GM23338 (cell line): ENCODE data around the gene VMP1. TPM values are rescaled to one million over a fixed set of nuclear protein-coding genes. Genes with fewer than 3 reads are reported as not detected.

Experiments used
- ATAC-seq: fragments of 200-7000 bp; cut with Tn5 transposase; 3 replicates; pipeline ENCODE4 v1.9.1; 2020
- DNase-seq: peaks from one replicate; pipeline ENCODE4 v3.0.0-alpha.2; 2015; ENCODE audit warnings: low spot score
- H2AFZ ChIP-seq: fragments of 200-600 bp; sonication (generic); 2 replicates; pipeline ENCODE4 v1.8.0; 2016; ENCODE audit warnings: antibody characterized with exemption, mild to moderate bottlenecking, moderate library complexity
- H3F3A ChIP-seq: fragments of 200-600 bp; sonication (generic); replicated peaks from 2 replicates; pipeline ENCODE4 v1.8.0; 2017; ENCODE audit warnings: antibody characterized with exemption, mixed run types, low read depth
- H3K27ac ChIP-seq: fragments of 200-600 bp; sonication (generic); 2 replicates; pipeline ENCODE4 v1.6.1; 2016; ENCODE audit warnings: low read depth
- H3K27me3 ChIP-seq: fragments of 200-600 bp; sonication (generic); 2 replicates; pipeline ENCODE4 v1.8.0; 2016; ENCODE audit warnings: mild to moderate bottlenecking, mixed run types, moderate library complexity; ENCODE audit not compliant: insufficient read depth
- H3K36me3 ChIP-seq: fragments of 200-600 bp; sonication (generic); 2 replicates; pipeline ENCODE4 v1.8.0; 2016; ENCODE audit warnings: mild to moderate bottlenecking; ENCODE audit not compliant: insufficient read depth
- H3K4me1 ChIP-seq: fragments of 200-600 bp; sonication (generic); 2 replicates; pipeline ENCODE4 v1.8.0; 2016; ENCODE audit warnings: mild to moderate bottlenecking, moderate library complexity; ENCODE audit not compliant: insufficient read depth
- H3K4me2 ChIP-seq: fragments of 200-600 bp; sonication (generic); 2 replicates; pipeline ENCODE4 v1.7.1; 2017; ENCODE audit warnings: mixed run types
- H3K4me3 ChIP-seq: fragments of 200-600 bp; sonication (generic); 2 replicates; pipeline ENCODE4 v1.6.1; 2016; ENCODE audit warnings: mixed run types
- H3K79me2 ChIP-seq: fragments of 200-600 bp; sonication (generic); replicated peaks from 2 replicates; pipeline ENCODE4 v1.8.0; 2017; ENCODE audit warnings: mild to moderate bottlenecking; ENCODE audit not compliant: insufficient read depth
- H3K9me2 ChIP-seq: fragments of 200-600 bp; sonication (generic); 2 replicates; pipeline ENCODE4 v1.8.0; 2017; ENCODE audit not compliant: insufficient read depth
- H4K20me1 ChIP-seq: fragments of 200-600 bp; sonication (generic); replicated peaks from 2 replicates; pipeline ENCODE4 v1.8.0; 2017; ENCODE audit warnings: mild to moderate bottlenecking; ENCODE audit not compliant: insufficient read depth
- H3K27ac Mint-ChIP-seq: 2 replicates; pipeline ENCODE4 v1.8.0; 2020; ENCODE audit warnings: inconsistent platforms, mild to moderate bottlenecking, moderate library complexity, mixed read lengths
- H3K27me3 Mint-ChIP-seq: 3 replicates; pipeline ENCODE4 v1.8.0; 2022; ENCODE audit warnings: low read depth, mild to moderate bottlenecking, moderate library complexity, mixed read lengths, inconsistent platforms; ENCODE audit not compliant: insufficient read depth, poor library complexity
- H3K36me3 Mint-ChIP-seq: 3 replicates; pipeline ENCODE4 v1.8.0; 2021; ENCODE audit warnings: low read depth, mild to moderate bottlenecking, inconsistent platforms, moderate library complexity, mixed read lengths
- H3K4me1 Mint-ChIP-seq: 3 replicates; pipeline ENCODE4 v1.8.0; 2020; ENCODE audit warnings: mild to moderate bottlenecking, inconsistent platforms, mixed read lengths
- H3K4me3 Mint-ChIP-seq: 3 replicates; pipeline ENCODE4 v1.8.0; 2021; ENCODE audit warnings: moderate library complexity, mild to moderate bottlenecking, inconsistent platforms, mixed read lengths
- H3K9me3 Mint-ChIP-seq: 3 replicates; pipeline ENCODE4 v1.8.0; 2020; ENCODE audit warnings: moderate library complexity, mild to moderate bottlenecking, inconsistent platforms, mixed read lengths
- CREB1 ChIP-seq: fragments of 250-450 bp; sonication (Bioruptor Pico); IDR thresholded peaks from 2 replicates; pipeline ENCODE4 v1.5.0; 2020; ENCODE audit warnings: low read depth, mild to moderate bottlenecking, moderate library complexity
- ETS1 ChIP-seq: IDR thresholded peaks from 2 replicates; pipeline ENCODE4 v1.6.1; 2016; ENCODE audit warnings: antibody characterized with exemption
- EZH2 ChIP-seq: fragments of 200-600 bp; sonication (generic); IDR thresholded peaks from one replicate; pipeline ENCODE4 v1.8.0; 2017; ENCODE audit warnings: antibody characterized with exemption, mild to moderate bottlenecking, low read depth; ENCODE audit not compliant: unreplicated experiment
- EZH2phosphoT487 ChIP-seq: fragments of 200-600 bp; sonication (generic); IDR thresholded peaks from one replicate; pipeline ENCODE4 v1.8.1; 2018; ENCODE audit warnings: antibody characterized with exemption; ENCODE audit not compliant: unreplicated experiment
- JUNB ChIP-seq: IDR thresholded peaks from one replicate; pipeline ENCODE4 v1.6.1; 2016; ENCODE audit warnings: antibody characterized with exemption; ENCODE audit not compliant: unreplicated experiment
- NANOG ChIP-seq: IDR thresholded peaks from 2 replicates; pipeline ENCODE4 v1.6.1; 2016; ENCODE audit warnings: antibody characterized with exemption, borderline replicate concordance
- POLR2AphosphoS5 ChIP-seq: IDR thresholded peaks from 2 replicates; pipeline ENCODE4 v1.6.1; 2016; ENCODE audit warnings: antibody characterized with exemption, low read depth
- REST ChIP-seq: IDR thresholded peaks from one replicate; pipeline ENCODE4 v1.6.1; 2018; ENCODE audit warnings: antibody characterized with exemption; ENCODE audit not compliant: unreplicated experiment
- STAT1 ChIP-seq: IDR thresholded peaks from one replicate; pipeline ENCODE4 v1.6.1; 2016; ENCODE audit warnings: antibody characterized with exemption; ENCODE audit not compliant: unreplicated experiment
- ZNF114 ChIP-seq: fragments of 250-450 bp; sonication (Bioruptor Pico); IDR thresholded peaks from 2 replicates; pipeline ENCODE4 v1.5.0; 2020; ENCODE audit warnings: mild to moderate bottlenecking, moderate library complexity
- ZNF331 ChIP-seq: fragments of 250-450 bp; sonication (Bioruptor Pico); IDR thresholded peaks from 2 replicates; pipeline ENCODE4 v1.5.0; 2020; ENCODE audit warnings: low read depth, mild to moderate bottlenecking, moderate library complexity
- polyA plus RNA-seq: library from polyadenylated mRNA; unstranded; fragments of >200 nt; fragmentation: Nextera tagmentation; extraction: Ambion mirVana; gene quantifications from 2 replicates; pipeline ENCODE4 v1.2.1, GENCODE V29; 2016
- total RNA-seq: library from RNA; depleted of rRNA; stranded (reverse); fragments of >200 nt; shearing (Covaris generic); gene quantifications from 2 replicates; pipeline ENCODE4 v1.2.3, GENCODE V29; 2014
- TF ChIP-seq, protein P1 (sequence below): fragments of 250-450 bp; sonication (Bioruptor Pico); IDR thresholded peaks from 2 replicates; pipeline ENCODE4 v1.5.0; 2020; ENCODE audit warnings: mild to moderate bottlenecking, moderate library complexity
- TF ChIP-seq, protein P2 (sequence below), 2 experiments: fragments of 200-600 bp in 1 of 2; sonication (generic) in 1 of 2; conservative IDR thresholded peaks; 2 replicates each; pipeline versions ENCODE4 v1.5.1 to v1.6.1; 2016 to 2017; ENCODE audit warnings: antibody characterized with exemption in 2 of 2, low read depth in 2 of 2, mild to moderate bottlenecking in 2 of 2, moderate library complexity in 1 of 2

VMP1 gene
- total and polyA plus RNA-seq, 2 experiments from 2014 or later, result 70.1 to 112 TPM

GRCh38 chr17:59769887-59770286, 62.4 kb downstream of the VMP1 start (continued):
- TF ChIP-seq EZH2phosphoT487, result no peak
- TF ChIP-seq POLR2AphosphoS5, result no peak
- TF ChIP-seq ZNF114 (CRISPR knock-in tag), result no peak

DNA sequence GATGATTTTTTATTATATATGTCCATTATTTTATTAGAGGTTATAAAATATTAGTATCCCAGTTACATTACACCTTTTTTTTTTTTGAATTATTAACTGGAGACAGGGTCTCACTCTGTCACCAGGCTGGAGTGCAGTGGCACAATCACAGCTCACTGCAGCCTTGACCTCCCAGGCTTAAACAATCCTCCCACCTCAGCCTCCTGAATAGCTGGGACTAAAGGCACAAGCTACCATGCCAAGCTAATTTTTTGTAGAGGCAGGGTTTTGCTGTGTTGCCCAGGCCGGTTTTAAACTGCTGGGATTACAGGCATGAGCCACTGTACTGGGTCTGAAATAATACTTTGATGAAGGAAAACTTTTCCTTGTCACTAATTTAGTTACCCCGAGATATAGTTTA, 63.6 kb downstream of the VMP1 start:
- no peak overlapping the region for H3K4me2 ChIP-seq
- no peaks in the 10 kb centered on the region for H3K4me1 ChIP-seq
- H3K79me2 ChIP-seq, result no peaks in the 10 kb centered on the region
- Mint-ChIP-seq H3K4me1 (peaks cover 4% of the 10 kb centered on the region; the same call in 2 of the 3 replicates), H3K9me3 (no peaks in the 10 kb centered on the region), H3K27me3 (no peaks in the 10 kb centered on the region), H3K36me3 (peaks cover 14% of the 10 kb centered on the region; the same call in 2 of the 3 replicates), H3K27ac (no peak overlapping the region), H3K4me3 (no peak overlapping the region)
- ATAC-seq, result no peak
- no peak overlapping the region for H2AFZ ChIP-seq
- peak overlapping the region; percentile 3; the same call in 1 of the 2 replicates for H3K27ac ChIP-seq
- no peaks in the 10 kb centered on the region; the same call in 1 of the 2 replicates for H3K36me3 ChIP-seq
- TF ChIP-seq JUNB (no peak), ZNF331 (no peak), ZNF114 (CRISPR knock-in tag) (no peak), CREB1 (CRISPR knock-in tag) (no peak), REST (no peak), POLR2AphosphoS5 (no peak), EZH2 (no peak), NANOG (no peak), EZH2phosphoT487 (no peak), STAT1 (no peak), ETS1 (no peak)
- TF ChIP-seq, protein P1, sequence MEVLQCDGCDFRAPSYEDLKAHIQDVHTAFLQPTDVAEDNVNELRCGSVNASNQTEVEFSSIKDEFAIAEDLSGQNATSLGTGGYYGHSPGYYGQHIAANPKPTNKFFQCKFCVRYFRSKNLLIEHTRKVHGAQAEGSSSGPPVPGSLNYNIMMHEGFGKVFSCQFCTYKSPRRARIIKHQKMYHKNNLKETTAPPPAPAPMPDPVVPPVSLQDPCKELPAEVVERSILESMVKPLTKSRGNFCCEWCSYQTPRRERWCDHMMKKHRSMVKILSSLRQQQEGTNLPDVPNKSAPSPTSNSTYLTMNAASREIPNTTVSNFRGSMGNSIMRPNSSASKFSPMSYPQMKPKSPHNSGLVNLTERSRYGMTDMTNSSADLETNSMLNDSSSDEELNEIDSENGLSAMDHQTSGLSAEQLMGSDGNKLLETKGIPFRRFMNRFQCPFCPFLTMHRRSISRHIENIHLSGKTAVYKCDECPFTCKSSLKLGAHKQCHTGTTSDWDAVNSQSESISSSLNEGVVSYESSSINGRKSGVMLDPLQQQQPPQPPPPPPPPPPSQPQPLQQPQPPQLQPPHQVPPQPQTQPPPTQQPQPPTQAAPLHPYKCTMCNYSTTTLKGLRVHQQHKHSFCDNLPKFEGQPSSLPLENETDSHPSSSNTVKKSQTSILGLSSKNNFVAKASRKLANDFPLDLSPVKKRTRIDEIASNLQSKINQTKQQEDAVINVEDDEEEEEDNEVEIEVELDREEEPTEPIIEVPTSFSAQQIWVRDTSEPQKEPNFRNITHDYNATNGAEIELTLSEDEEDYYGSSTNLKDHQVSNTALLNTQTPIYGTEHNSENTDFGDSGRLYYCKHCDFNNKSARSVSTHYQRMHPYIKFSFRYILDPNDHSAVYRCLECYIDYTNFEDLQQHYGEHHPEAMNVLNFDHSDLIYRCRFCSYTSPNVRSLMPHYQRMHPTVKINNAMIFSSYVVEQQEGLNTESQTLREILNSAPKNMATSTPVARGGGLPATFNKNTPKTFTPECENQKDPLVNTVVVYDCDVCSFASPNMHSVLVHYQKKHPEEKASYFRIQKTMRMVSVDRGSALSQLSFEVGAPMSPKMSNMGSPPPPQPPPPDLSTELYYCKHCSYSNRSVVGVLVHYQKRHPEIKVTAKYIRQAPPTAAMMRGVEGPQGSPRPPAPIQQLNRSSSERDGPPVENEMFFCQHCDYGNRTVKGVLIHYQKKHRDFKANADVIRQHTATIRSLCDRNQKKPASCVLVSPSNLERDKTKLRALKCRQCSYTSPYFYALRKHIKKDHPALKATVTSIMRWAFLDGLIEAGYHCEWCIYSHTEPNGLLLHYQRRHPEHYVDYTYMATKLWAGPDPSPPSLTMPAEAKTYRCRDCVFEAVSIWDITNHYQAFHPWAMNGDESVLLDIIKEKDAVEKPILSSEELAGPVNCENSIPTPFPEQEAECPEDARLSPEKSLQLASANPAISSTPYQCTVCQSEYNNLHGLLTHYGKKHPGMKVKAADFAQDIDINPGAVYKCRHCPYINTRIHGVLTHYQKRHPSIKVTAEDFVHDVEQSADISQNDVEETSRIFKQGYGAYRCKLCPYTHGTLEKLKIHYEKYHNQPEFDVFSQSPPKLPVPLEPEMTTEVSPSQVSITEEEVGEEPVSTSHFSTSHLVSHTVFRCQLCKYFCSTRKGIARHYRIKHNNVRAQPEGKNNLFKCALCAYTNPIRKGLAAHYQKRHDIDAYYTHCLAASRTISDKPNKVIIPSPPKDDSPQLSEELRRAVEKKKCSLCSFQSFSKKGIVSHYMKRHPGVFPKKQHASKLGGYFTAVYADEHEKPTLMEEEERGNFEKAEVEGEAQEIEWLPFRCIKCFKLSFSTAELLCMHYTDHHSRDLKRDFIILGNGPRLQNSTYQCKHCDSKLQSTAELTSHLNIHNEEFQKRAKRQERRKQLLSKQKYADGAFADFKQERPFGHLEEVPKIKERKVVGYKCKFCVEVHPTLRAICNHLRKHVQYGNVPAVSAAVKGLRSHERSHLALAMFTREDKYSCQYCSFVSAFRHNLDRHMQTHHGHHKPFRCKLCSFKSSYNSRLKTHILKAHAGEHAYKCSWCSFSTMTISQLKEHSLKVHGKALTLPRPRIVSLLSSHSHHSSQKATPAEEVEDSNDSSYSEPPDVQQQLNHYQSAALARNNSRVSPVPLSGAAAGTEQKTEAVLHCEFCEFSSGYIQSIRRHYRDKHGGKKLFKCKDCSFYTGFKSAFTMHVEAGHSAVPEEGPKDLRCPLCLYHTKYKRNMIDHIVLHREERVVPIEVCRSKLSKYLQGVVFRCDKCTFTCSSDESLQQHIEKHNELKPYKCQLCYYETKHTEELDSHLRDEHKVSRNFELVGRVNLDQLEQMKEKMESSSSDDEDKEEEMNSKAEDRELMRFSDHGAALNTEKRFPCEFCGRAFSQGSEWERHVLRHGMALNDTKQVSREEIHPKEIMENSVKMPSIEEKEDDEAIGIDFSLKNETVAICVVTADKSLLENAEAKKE (CRISPR knock-in tag), result no peak
- TF ChIP-seq, protein P2, sequence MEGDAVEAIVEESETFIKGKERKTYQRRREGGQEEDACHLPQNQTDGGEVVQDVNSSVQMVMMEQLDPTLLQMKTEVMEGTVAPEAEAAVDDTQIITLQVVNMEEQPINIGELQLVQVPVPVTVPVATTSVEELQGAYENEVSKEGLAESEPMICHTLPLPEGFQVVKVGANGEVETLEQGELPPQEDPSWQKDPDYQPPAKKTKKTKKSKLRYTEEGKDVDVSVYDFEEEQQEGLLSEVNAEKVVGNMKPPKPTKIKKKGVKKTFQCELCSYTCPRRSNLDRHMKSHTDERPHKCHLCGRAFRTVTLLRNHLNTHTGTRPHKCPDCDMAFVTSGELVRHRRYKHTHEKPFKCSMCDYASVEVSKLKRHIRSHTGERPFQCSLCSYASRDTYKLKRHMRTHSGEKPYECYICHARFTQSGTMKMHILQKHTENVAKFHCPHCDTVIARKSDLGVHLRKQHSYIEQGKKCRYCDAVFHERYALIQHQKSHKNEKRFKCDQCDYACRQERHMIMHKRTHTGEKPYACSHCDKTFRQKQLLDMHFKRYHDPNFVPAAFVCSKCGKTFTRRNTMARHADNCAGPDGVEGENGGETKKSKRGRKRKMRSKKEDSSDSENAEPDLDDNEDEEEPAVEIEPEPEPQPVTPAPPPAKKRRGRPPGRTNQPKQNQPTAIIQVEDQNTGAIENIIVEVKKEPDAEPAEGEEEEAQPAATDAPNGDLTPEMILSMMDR (conservative IDR thresholded peaks at IDR 0.05; ENCODE audit: low read depth in 2 of 2), result no peak
- H3K4me3 ChIP-seq, result no peak overlapping the region
- no peaks in the 10 kb centered on the region for H4K20me1 ChIP-seq
- no peaks in the 10 kb centered on the region for H3K27me3 ChIP-seq
- no peaks in the 10 kb centered on the region; the same call in 1 of the 2 replicates for H3F3A ChIP-seq
- no peaks in the 10 kb centered on the region for H3K9me2 ChIP-seq
- no peak for DNase-seq
